HG02943 (cell line): ENCODE data around the gene KIFBP.
"Not testable (repeated sequence)": the region's sequence is repeated elsewhere in the genome, so short reads cannot be mapped to it uniquely, and the experiment has no call there.

ENCODE experiments used
- ATAC-seq: cut with Tn5 transposase; IDR thresholded peaks from one replicate; pipeline ENCODE4 v1.9.1; 2021; ENCODE audit warnings: mild to moderate bottlenecking, low read depth, moderate library complexity; ENCODE audit not compliant: unreplicated experiment

Gene KIFBP

GRCh38 chr10:68997211-68997610 lies 8.6 kb downstream of the KIFBP start:
- ATAC-seq: no peak

GRCh38 chr10:69004821-69005220 lies 16.2 kb downstream of the KIFBP start:
- ATAC-seq: no peak

- no peak for ATAC-seq
Measured at GRCh38 chr10:69005704-69006485, 17.3 kb downstream of the KIFBP start.

- ATAC-seq: no peak
Measured at GRCh38 chr10:69007260-69007659, 18.7 kb downstream of the KIFBP start.

GRCh38 chr10:69009360-69009759 lies 20.8 kb downstream of the KIFBP start:
- no peak for ATAC-seq

GRCh38 chr10:69010151-69010640 lies 21.6 kb downstream of the KIFBP start:
- ATAC-seq: no peak

GRCh38 chr10:69012778-69013177 lies 24.2 kb downstream of the KIFBP start:
- not testable (repeated sequence) for ATAC-seq

GRCh38 chr10:69014171-69014570 lies 25.6 kb downstream of the KIFBP start:
- no peak for ATAC-seq

GRCh38 chr10:69018613-69019012 lies 30.0 kb downstream of the KIFBP start:
- ATAC-seq: no peak

GRCh38 chr10:69022611-69023010 lies 34.0 kb downstream of the KIFBP start:
- no peak for ATAC-seq

GRCh38 chr10:69025370-69025896 lies 36.8 kb downstream of the KIFBP start:
- ATAC-seq: no peak

- no peak for ATAC-seq
Measured at GRCh38 chr10:69033256-69033655, 44.7 kb downstream of the KIFBP start.

GRCh38 chr10:69037489-69037888 lies 48.9 kb downstream of the KIFBP start:
- ATAC-seq: no peak

GRCh38 chr10:69040904-69041303 lies 52.3 kb downstream of the KIFBP start:
- not testable (repeated sequence) for ATAC-seq

GRCh38 chr10:69042417-69042816 lies 53.8 kb downstream of the KIFBP start:
- ATAC-seq: no peak

- no peak for ATAC-seq
Measured at GRCh38 chr10:69042838-69043237, 54.2 kb downstream of the KIFBP start.

GRCh38 chr10:69043931-69044531 lies 55.4 kb downstream of the KIFBP start:
- no peak for ATAC-seq

GRCh38 chr10:69044546-69044945 lies 55.9 kb downstream of the KIFBP start:
- ATAC-seq: no peak

- ATAC-seq: peak; percentile 46
Measured at GRCh38 chr10:69045441-69046300, 57.1 kb downstream of the KIFBP start.

GRCh38 chr10:69047111-69047832 lies 58.7 kb downstream of the KIFBP start:
- ATAC-seq: no peak
